GM19025 (cell line): Measurements from ENCODE around the gene FGF21.
"Not testable (repeated sequence)": the region's sequence is repeated elsewhere in the genome, so short reads cannot be mapped to it uniquely, and the experiment has no call there.

Experiments used
- ATAC-seq: cut with Tn5 transposase; IDR thresholded peaks from one replicate; pipeline ENCODE4 v1.9.1; 2021; ENCODE audit warnings: mild to moderate bottlenecking, low read depth, moderate library complexity; ENCODE audit not compliant: unreplicated experiment

FGF21 gene

GRCh38 chr19:48755084-48755641 lies at the start of gene FGF21:
Gene FGF21, plus strand, starts transcription at chr19:48755524. Its CDS starts 713 bp downstream, at chr19:48756237.
- no peak for ATAC-seq

GRCh38 chr19:48708471-48708870 lies 46.9 kb upstream of the FGF21 start:
- no peak for ATAC-seq

- ATAC-seq, result no peak
Measured at GRCh38 chr19:48711106-48711662, 44.1 kb upstream of the FGF21 start.

- no peak for ATAC-seq
Measured at GRCh38 chr19:48713041-48713863, 42.1 kb upstream of the FGF21 start.

- peak; percentile 90 for ATAC-seq
Measured at GRCh38 chr19:48713864-48714755, 41.2 kb upstream of the FGF21 start.

GRCh38 chr19:48714759-48715675 lies 40.3 kb upstream of the FGF21 start:
- ATAC-seq, result no peak

GRCh38 chr19:48715681-48716171 lies 39.6 kb upstream of the FGF21 start:
- ATAC-seq, result no peak

- ATAC-seq, result no peak
Measured at GRCh38 chr19:48716562-48717291, 38.6 kb upstream of the FGF21 start.

- not testable (repeated sequence) for ATAC-seq
Measured at GRCh38 chr19:48718106-48718505, 37.2 kb upstream of the FGF21 start.

- ATAC-seq, result no peak
Measured at GRCh38 chr19:48718711-48719231, 36.6 kb upstream of the FGF21 start.

- no peak for ATAC-seq
Measured at GRCh38 chr19:48719263-48720171, 35.8 kb upstream of the FGF21 start, which contains the start of gene MAMSTR. Gene MAMSTR, minus strand, starts transcription at chr19:48719725. Its CDS starts 694 bp downstream, at chr19:48719031.

GRCh38 chr19:48720251-48720612 lies 35.1 kb upstream of the FGF21 start:
- no peak for ATAC-seq

- ATAC-seq, result peak; percentile 84
Measured at GRCh38 chr19:48720613-48721296, 34.6 kb upstream of the FGF21 start.

GRCh38 chr19:48722196-48722708 lies 33.1 kb upstream of the FGF21 start:
- no peak for ATAC-seq

- ATAC-seq, result no peak
Measured at GRCh38 chr19:48724796-48725753, 30.2 kb upstream of the FGF21 start.

GRCh38 chr19:48726556-48726955 lies 28.8 kb upstream of the FGF21 start:
- ATAC-seq, result no peak
